22Rv1 (cell line): Measurements from ENCODE around the gene C14orf132.

ENCODE experiments used
- ZFX ChIP-seq: fragments of 450-650 bp; IDR thresholded peaks from 2 replicates; pipeline ENCODE4 v1.6.1; 2017; ENCODE audit warnings: antibody characterized with exemption, borderline replicate concordance
- TF ChIP-seq, protein P1 (sequence below): fragments of 450-650 bp; IDR thresholded peaks from 2 replicates; pipeline ENCODE4 v1.5.1; 2017; ENCODE audit warnings: mild to moderate bottlenecking

DNA sequence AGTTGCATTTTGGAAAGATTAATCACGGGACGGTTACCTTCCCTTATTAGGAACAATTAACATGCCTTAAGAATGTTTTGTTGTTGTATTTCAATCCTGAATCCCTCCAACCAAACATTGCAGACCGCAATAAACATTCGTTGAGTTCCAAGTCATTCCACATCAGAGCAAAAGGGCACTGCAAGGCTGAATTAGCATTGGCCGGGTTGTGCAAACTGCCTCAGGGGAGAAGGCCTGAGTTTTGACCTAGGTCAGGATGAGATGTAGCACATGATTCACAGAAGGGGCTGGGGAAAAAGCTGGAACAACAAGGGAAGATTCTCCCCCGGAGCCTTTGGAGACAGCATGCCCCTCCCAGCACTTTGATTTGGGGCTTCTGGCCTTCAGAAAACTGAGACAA lies 83.3 kb downstream of the C14orf132 start:
- TF ChIP-seq, protein P1, sequence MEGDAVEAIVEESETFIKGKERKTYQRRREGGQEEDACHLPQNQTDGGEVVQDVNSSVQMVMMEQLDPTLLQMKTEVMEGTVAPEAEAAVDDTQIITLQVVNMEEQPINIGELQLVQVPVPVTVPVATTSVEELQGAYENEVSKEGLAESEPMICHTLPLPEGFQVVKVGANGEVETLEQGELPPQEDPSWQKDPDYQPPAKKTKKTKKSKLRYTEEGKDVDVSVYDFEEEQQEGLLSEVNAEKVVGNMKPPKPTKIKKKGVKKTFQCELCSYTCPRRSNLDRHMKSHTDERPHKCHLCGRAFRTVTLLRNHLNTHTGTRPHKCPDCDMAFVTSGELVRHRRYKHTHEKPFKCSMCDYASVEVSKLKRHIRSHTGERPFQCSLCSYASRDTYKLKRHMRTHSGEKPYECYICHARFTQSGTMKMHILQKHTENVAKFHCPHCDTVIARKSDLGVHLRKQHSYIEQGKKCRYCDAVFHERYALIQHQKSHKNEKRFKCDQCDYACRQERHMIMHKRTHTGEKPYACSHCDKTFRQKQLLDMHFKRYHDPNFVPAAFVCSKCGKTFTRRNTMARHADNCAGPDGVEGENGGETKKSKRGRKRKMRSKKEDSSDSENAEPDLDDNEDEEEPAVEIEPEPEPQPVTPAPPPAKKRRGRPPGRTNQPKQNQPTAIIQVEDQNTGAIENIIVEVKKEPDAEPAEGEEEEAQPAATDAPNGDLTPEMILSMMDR: no peak
- no peak for TF ChIP-seq ZFX
